Activated naive CD4-positive, alpha-beta T cell treated with anti-CD3 and anti-CD28 coated beads, Interleukin-2, amount 50 U/mL, for 72 hours (primary cell): Measurements from ENCODE around the gene CRYGB. TPM values are rescaled to one million over a fixed set of nuclear protein-coding genes. Genes with fewer than 3 reads are reported as not detected.

ENCODE experiments used
- ATAC-seq, 2 donors: fragments of 150-1000 bp; cut with Tn5 transposase; 2 replicates each; pipeline ENCODE4 v1.10.0; 2021; ENCODE audit warnings: mild to moderate bottlenecking in 2 of 2, moderate library complexity in 2 of 2
- DNase-seq, 2 donors: peaks; one replicate each; pipeline ENCODE4 v3.0.0; 2021 to 2022; ENCODE audit warnings: low spot score in 2 of 2
- H3K27ac Mint-ChIP-seq, 2 donors: one replicate each; pipeline ENCODE4 v1.8.0; 2022; ENCODE audit warnings: mild to moderate bottlenecking in 2 of 2, mixed read lengths in 2 of 2
- H3K36me3 Mint-ChIP-seq, 2 donors: one replicate each; pipeline ENCODE4 v1.8.0; 2022; ENCODE audit warnings: mixed read lengths in 2 of 2
- H3K9me3 Mint-ChIP-seq, 2 donors: one replicate each; pipeline ENCODE4 v1.8.0; 2022; ENCODE audit warnings: mixed read lengths in 2 of 2
- total RNA-seq, 2 donors: library from RNA; stranded (reverse); gene quantifications; one replicate each; pipeline ENCODE4 v1.2.3, GENCODE V29; 2022

Gene CRYGB, protein sequence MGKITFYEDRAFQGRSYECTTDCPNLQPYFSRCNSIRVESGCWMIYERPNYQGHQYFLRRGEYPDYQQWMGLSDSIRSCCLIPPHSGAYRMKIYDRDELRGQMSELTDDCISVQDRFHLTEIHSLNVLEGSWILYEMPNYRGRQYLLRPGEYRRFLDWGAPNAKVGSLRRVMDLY
- total RNA-seq, result not detected

DNA sequence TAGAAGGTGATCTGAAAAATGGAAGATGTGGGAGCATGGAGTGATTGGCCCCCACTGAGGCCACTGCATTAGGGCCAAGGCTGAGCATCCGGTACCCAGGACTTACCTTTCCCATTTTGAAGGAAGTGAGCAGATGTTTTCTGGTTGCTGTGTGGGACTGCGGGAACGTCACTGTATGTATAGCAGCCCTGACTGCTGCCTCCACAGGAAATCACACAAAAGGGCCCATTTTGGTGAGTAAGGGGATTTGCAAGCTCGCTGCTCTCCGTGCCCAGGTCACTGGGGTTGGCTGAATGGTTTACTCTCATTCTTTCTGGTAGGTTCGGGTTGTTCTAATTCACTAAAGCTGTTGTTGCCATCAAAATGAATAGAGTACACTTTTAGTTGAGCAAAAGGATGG, at the start of gene CRYGB:
CRYGB (minus strand) TSS at position 153 of the 400 bp plus-strand sequence; CDS start at position 115, 38 bp downstream.
- Mint-ChIP-seq H3K36me3 (no peaks in the 10 kb centered on the region), H3K9me3 (peaks cover 7% of the 10 kb centered on the region in 2 donors), H3K27ac (no peak within 1 kb of the TSS)
- ATAC-seq (no peak), DNase-seq (no peak)

- DNase-seq (no peak), ATAC-seq (no peak)
- no peaks in the 10 kb centered on the region for H3K36me3 Mint-ChIP-seq
- H3K27ac Mint-ChIP-seq, result no peak overlapping the region
- H3K9me3 Mint-ChIP-seq, result no peaks in the 10 kb centered on the region
These were observed 49.6 kb upstream of the CRYGB start for GRCh38 chr2:208195531-208195930.

GRCh38 chr2:208192611-208193236, 46.8 kb upstream of the CRYGB start:
- Mint-ChIP-seq H3K27ac (no peak overlapping the region), H3K9me3 (no peaks in the 10 kb centered on the region), H3K36me3 (no peaks in the 10 kb centered on the region)
- DNase-seq, result no peak
- no peak for ATAC-seq

DNA sequence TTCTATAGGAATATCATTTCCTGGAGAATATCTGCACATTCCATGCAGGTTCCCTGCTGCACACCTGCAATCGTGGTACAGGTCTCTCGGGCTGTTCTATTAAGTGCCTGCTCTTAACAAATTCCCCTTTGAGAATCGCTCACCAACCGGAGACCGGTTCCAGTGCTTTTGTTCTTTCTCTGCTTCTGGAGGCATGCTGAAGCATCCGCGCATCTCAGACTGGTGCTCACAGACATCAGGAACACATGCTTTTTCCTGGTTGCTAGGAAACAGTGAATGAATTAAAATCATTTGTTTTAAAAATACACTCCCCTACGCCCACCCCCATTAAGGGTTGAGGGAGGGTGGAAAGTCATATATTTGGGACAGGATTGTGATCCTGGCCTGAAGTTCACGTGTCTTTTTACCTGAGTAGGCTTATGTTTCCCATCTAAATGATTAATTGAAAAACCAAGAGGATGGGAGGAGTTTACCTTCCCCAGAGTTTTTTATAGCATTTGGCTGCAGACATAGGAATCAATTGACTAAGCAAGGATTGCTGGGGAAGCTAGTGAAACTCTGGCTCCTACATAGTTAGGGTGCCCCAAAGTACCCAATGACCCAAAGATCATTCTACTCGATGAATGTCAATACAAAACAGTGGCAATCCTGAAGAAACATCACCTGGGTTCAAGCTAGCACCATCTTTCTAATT, 44.0 kb upstream of the CRYGB start, which contains the start of gene C2orf80:
C2orf80 (minus strand) TSS at position 221 of the 694 bp plus-strand sequence. CDS start 3,044 bp downstream, outside the sequence.
- no peak within 1 kb of the TSS for H3K27ac Mint-ChIP-seq
- no peak for DNase-seq
- no peaks in the 10 kb centered on the region for H3K36me3 Mint-ChIP-seq
- ATAC-seq, result no peak
- H3K9me3 Mint-ChIP-seq, result no peaks in the 10 kb centered on the region

- ATAC-seq, result no peak
- Mint-ChIP-seq H3K9me3 (no peaks in the 10 kb centered on the region), H3K27ac (no peak overlapping the region), H3K36me3 (no peaks in the 10 kb centered on the region)
- no peak for DNase-seq
These were observed 43.3 kb upstream of the CRYGB start for GRCh38 chr2:208189069-208189809.

DNA sequence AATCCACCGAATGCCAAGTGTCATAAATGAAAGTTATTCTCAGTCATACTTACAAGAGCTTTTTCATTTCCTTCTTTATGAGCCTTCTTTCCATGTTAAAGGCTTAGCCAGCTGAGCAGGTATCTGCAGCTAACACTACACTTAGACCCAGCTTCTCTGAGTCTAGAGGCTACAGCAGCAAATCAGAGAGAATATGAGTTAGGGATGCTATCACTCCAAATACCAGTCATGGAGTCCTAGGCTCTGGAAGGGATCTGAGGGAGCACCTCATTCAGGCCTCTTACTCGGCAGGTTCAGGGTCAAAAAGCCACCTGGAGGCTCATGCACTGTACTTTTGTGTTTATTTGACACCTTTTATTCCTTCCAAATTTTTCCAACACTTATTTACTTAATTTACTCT, 40.9 kb upstream of the CRYGB start:
- ATAC-seq, result no peak
- no peaks in the 10 kb centered on the region for H3K36me3 Mint-ChIP-seq
- H3K9me3 Mint-ChIP-seq, result no peaks in the 10 kb centered on the region
- DNase-seq, result no peak
- H3K27ac Mint-ChIP-seq, result no peak overlapping the region

GRCh38 chr2:208186465-208186864, 40.5 kb upstream of the CRYGB start:
- Mint-ChIP-seq H3K9me3 (no peaks in the 10 kb centered on the region), H3K36me3 (no peaks in the 10 kb centered on the region), H3K27ac (no peak overlapping the region)
- ATAC-seq (no peak), DNase-seq (no peak)

DNA sequence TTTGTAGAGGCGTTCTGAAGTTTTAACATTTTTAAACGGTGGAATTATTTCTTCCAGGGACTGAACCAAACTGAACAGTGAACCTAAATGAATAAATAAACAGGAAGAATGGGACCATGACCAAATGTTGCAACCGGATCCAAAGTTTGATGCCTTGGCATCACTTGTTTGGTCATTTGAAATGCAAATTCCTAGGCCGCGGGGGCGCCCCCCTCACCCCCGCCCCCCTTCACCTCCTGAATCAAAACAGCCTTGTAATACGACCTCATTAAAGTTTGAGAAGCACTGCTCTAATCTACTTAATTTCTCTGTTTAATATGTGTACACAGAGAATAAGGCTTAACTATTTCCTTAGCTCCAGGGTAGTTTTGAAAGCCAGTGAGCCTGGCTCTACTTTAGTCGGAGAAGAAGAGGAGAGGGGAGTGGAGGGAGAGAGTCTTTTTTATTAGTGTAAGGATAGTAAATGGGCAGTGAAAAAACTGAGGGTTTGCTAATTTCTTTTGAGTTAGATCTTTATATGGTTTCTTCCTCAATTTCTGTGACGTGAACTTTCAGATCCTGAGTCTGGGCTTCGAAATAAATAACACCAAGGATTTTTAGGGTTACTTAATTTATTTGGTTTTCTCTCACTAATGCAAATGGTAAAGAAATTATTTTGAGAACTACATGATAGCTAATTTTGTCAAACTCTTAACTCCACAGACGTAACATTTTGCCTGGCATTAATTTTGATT, 38.2 kb upstream of the CRYGB start:
- DNase-seq, result no peak
- Mint-ChIP-seq H3K36me3 (no peaks in the 10 kb centered on the region), H3K27ac (no peak overlapping the region), H3K9me3 (no peaks in the 10 kb centered on the region)
- ATAC-seq, result no peak

DNA sequence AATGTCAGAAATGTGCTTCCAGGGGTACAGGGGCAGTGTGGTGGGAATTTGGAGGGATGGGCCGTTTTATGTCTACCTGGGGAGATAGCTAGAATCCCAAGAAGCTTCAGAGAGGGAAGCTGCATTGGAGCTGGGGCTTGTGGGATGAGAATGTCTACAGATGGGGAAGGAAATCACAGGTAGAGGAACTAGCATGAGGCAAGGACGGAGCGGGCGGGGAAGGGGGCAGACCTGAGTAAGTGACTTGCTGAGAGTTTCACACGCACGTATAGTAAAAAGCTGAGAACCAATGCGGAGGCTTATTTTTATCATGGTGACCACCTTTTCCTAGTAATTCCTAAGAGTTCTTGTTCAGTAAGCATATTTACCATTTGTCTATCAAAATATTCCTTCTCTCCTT, 37.6 kb upstream of the CRYGB start:
- DNase-seq (no peak), ATAC-seq (no peak)
- Mint-ChIP-seq H3K36me3 (no peaks in the 10 kb centered on the region), H3K27ac (no peak overlapping the region), H3K9me3 (no peaks in the 10 kb centered on the region)

GRCh38 chr2:208182835-208183234, 36.9 kb upstream of the CRYGB start:
- ATAC-seq (no peak), DNase-seq (no peak)
- Mint-ChIP-seq H3K9me3 (no peaks in the 10 kb centered on the region), H3K36me3 (no peaks in the 10 kb centered on the region), H3K27ac (no peak overlapping the region)

DNA sequence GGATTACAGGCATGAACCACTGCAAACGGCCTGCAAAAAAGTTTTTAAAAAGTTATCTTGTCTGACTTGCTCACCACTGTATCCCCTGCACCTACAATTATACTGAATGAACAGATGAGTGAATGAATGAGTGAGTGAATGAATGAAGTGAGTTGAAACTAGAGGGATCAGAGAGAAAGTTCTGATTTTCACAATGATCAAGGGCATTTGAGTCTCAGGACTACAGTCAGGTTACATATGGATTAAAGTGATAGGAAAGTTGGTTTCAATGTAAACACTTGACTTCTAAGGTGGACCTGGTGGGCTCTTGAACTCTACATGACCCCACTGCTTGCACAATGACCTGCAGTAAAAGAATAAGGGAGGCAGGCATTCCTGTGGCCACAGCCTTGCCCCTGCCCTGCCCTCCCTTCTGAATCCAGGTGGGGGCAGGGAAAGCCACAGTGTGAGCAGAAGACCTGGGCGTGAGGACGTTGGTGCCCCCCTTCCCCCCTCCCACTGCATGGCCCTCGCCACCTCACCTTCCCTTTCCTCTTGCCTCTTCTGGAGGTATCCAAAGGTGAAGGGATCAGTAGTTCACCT, 33.2 kb upstream of the CRYGB start:
- DNase-seq (no peak), ATAC-seq (no peak)
- H3K9me3 Mint-ChIP-seq, result no peaks in the 10 kb centered on the region
- no peaks in the 10 kb centered on the region for H3K36me3 Mint-ChIP-seq
- H3K27ac Mint-ChIP-seq, result no peak overlapping the region

DNA sequence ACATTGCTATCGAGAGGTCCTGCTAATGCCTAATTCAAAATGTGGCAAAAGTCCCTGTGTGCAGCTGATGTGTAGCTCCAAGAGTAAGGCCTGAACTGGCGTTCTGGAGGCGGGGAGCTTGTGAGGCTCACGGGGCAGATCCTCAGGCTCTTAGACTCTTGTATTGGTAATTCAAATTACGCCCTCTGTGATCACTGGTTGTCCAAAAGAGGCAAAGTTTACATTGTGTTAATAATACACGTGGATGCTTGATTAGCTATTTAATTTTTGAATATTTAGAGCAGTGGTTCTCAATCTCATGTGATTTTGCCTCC, 29.8 kb upstream of the CRYGB start:
- no peak overlapping the region for H3K27ac Mint-ChIP-seq
- DNase-seq (no peak), ATAC-seq (no peak)
- H3K9me3 Mint-ChIP-seq, result no peaks in the 10 kb centered on the region
- no peaks in the 10 kb centered on the region for H3K36me3 Mint-ChIP-seq

- no peaks in the 10 kb centered on the region for H3K36me3 Mint-ChIP-seq
- peak in 1 of 2 donors; percentile 66 for DNase-seq
- no peaks in the 10 kb centered on the region for H3K9me3 Mint-ChIP-seq
- no peak overlapping the region for H3K27ac Mint-ChIP-seq
- peak; percentile 96 to 98 for ATAC-seq
These were observed 29.3 kb upstream of the CRYGB start for GRCh38 chr2:208175069-208175839.

DNA sequence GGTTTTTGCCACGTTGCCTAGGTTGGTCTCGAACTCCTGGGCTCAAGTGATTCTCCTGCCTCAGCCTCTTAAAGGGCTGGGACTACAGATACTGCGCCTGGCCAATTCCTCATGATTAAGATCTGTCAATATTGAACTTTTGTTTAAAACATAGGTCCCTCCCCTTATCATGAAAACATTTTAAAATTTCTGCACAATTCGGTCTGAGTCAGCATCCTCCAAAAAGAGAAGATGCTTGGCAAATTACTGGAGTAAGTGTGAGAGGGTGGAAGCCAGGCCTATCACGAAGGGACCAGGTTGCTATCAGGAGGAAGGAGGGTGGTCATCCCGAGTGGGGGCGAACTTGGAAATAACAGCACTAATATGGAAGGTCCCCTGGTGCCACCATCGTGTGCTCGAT, 28.2 kb upstream of the CRYGB start:
- Mint-ChIP-seq H3K9me3 (no peaks in the 10 kb centered on the region), H3K27ac (no peak overlapping the region), H3K36me3 (no peaks in the 10 kb centered on the region)
- DNase-seq, result no peak
- no peak for ATAC-seq

DNA sequence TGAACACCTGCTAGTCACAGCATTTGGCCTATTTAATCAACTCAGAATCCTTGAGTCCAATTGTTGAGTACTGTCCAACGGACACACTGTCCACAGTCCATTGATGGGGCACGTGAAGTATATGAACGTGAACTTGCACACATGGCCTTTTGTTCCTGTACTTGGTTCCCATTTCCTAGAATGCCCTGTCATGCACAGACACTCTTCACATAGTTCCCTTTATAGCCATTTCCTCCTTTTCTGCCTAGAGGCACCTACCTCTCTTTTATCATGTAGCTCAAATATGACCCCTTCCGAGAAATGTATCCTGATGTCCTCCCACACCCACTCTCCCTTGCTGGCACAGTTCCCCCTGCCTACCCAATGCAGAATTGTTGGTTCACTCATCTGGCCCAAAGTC, 26.2 kb upstream of the CRYGB start:
- DNase-seq, result no peak
- H3K27ac Mint-ChIP-seq, result no peak overlapping the region
- no peaks in the 10 kb centered on the region for H3K36me3 Mint-ChIP-seq
- H3K9me3 Mint-ChIP-seq, result no peaks in the 10 kb centered on the region
- no peak for ATAC-seq
